HG03108 (cell line): ENCODE results near the gene TSPAN33.
A peak's percentile ranks its signal among the peaks of the same experiment; 100 is the strongest.
"Not testable (repeated sequence)": the region's sequence is repeated elsewhere in the genome, so short reads cannot be mapped to it uniquely, and the experiment has no call there.

Experiments
- ATAC-seq: cut with Tn5 transposase; IDR thresholded peaks from one replicate; pipeline ENCODE4 v1.9.1; 2021; ENCODE audit warnings: moderate library complexity; ENCODE audit not compliant: unreplicated experiment

TSPAN33 gene

DNA sequence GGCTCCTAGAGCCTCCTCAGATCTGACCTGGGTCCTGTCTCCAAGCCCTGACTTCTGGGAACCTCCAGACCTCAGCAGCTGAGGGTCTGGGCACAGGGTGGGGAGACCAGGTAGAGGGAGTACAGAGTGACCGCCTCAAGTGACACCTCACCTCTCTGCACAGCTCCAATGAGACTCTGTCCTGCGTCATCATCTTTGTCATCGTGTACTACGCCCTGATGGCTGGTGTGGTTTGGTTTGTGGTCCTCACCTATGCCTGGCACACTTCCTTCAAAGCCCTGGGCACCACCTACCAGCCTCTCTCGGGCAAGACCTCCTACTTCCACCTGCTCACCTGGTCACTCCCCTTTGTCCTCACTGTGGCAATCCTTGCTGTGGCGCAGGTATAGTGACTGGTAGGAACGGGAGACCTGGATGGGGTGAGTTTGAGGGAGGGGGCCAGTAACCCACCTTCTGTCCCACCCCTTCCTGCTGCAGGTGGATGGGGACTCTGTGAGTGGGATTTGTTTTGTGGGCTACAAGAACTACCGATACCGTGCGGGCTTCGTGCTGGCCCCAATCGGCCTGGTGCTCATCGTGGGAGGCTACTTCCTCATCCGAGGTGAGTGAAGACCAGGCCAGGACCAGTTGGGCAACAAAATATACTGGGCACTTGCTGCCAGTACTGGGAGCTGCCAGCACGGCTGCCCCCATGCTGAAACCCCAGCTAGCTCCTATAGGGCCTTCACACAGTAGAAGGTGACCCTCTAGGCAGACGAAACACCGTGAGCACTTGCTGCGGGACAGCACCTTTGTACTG is 61.7 kb downstream of the TSPAN33 start:
- no peak for ATAC-seq

DNA sequence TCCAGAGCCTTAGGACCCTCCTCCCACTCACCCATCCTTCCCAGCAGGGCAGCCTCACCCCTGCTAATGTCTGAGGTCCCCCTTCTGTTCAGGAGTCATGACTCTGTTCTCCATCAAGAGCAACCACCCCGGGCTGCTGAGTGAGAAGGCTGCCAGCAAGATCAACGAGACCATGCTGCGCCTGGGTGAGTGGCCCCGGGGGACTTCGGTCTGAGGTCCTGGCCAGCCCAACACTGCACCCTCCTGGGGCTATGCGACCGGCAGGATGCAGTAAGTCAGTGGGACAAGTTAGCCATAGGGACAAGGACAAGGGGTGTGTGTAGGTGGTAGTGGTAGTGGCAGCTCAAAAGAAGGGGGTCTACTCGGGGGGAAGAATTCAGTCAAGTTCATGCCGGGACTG is 64.2 kb downstream of the TSPAN33 start:
- ATAC-seq: no peak

DNA sequence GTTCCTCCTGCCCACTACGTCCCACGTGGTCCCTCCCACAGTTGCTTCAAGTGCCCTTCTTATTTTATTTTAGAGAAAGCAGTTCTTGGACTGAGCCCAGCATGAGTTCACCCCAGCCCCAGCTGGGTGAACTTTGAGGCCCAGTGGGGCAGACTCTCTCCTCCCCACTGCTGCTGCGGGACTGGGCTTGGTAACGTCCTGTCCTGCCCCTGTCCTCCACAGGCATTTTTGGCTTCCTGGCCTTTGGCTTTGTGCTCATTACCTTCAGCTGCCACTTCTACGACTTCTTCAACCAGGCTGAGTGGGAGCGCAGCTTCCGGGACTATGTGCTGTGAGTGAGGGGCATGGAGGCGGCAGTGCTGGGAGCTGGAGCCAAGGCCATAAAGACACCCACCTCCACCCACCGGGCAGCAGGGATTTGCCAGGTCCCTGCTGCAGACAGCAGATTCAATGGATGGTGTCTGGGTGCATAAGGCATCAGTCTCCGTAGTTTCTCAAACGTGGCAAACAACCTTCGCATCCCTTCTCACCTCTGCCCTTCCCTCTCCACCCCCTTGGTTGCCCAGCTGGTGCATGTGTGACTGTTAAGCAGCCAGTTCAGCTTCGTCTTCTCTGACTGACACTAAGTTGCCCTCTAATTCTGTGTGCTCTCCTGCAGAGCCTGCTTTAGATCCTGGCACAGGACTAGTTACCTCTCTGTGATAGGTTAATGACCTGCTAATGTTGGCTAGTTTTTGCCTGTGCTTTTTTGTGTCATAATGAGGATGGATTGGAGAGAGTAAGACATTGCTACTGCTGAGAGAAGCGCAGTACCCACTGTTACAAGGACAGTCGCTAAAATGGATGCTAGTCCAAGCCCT is 64.8 kb downstream of the TSPAN33 start:
- ATAC-seq: no peak

DNA sequence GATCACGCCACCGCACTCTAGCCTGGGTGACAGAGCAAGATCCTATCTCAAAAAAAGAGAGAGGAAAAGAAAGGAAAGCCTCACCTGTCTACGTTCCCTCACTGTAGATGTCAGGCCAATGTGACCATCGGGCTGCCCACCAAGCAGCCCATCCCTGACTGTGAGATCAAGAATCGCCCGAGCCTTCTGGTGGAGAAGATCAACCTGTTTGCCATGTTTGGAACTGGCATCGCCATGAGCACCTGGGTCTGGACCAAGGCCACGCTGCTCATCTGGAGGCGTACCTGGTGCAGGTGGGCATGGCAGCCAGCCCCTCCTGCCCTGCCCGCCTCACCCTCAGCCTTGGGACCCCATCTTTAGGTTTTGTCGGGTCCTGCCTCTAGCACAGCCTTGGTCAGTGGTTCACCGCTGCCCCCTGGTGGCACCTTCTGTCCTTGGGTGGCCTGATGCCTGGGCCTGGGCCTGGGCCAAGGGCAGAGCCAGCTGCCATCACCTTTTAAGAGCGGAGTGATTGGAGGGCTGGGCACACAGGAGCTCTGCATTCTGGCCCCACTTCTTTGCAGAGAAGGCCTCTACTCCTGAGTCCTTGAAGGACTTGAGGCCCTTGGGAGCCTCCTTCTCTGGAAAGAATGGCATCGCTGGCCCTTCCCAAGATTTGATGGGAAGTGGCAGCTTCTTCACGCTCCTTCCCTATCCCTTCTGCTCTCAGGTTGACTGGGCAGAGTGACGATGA is 65.9 kb downstream of the TSPAN33 start:
- peak; percentile 56 for ATAC-seq

DNA sequence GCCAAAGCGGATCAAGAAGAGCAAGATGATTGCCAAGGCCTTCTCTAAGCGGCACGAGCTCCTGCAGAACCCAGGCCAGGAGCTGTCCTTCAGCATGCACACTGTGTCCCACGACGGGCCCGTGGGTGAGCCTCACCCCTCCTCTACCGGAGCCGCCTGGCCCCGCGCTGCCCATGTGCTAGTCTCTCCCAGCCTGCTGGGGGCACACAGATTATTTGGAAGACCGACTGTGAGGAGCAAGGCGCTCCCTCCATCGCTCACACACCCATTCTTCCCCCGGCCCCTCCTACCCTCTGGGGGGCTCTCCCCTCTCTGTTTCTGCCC is 66.4 kb downstream of the TSPAN33 start:
- no peak for ATAC-seq

DNA sequence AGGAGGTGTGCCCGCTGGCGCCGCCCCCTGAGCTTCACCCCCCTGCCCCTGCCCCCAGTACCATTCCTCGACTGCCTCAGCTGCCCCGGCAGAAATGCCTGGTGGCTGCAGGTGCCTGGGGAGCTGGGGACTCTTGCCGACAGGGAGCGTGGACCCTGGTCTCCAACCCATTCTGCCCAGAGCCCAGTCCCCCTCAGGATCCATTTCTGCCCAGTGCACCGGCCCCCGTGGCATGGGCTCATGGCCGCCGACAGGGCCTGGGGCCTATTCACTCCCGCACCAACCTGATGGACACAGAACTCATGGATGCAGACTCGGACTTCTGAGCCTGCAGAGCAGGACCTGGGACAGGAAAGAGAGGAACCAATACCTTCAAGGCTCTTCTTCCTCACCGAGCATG is 67.6 kb downstream of the TSPAN33 start:
- ATAC-seq: no peak

DNA sequence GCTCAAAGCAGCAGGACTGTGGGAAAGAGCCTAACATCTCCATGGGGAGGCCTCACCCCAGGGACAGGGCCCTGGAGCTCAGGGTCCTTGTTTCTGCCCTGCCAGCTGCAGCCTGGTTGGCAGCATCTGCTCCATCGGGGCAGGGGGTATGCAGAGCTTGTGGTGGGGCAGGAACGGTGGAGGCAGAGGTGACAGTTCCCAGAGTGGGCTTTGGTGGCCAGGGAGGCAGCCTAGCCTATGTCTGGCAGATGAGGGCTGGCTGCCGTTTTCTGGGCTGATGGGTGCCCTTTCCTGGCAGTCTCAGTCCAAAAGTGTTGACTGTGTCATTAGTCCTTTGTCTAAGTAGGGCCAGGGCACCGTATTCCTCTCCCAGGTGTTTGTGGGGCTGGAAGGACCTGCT is 68.1 kb downstream of the TSPAN33 start:
- ATAC-seq: no peak

DNA sequence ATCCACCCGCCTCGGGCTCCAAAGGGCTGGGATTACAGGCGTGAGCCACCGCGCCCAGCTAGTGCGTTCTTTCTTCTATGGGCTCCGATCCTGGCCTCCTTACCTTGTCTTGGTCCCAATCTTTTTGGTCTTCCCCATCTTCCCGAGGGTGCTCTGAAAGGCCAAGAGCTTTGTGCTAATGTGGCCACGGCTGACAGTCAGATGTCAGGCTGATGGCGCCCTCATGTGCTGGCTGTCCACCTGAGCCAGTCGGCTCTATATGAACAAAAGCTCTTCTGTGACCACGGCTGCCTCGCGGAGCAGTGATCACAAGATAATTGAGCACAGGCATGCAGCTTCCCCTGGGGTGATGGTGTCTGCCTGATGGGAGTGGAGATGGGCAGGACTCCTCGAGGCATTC is 69.3 kb downstream of the TSPAN33 start:
- ATAC-seq: no peak

DNA sequence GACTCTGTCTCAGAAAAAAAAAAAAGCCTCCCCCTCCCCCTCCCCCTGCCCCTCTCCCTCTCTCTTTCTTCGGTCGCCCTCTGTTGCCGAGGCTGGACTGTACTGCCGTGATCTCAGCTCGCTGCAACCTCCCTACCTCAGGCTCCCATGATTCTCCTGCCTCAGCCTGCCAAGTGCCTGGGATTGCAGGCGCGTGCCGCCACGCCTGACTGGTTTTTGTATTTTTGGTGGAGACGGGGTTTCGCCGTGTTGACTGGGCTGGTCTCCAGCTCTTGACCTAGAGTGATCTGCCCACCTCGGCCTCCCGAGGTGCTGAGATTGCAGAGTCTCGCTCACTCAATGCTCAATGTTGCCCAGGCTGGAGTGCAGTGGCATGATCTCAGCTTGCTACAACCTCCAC is 71.2 kb downstream of the TSPAN33 start:
- not testable (repeated sequence) for ATAC-seq

DNA sequence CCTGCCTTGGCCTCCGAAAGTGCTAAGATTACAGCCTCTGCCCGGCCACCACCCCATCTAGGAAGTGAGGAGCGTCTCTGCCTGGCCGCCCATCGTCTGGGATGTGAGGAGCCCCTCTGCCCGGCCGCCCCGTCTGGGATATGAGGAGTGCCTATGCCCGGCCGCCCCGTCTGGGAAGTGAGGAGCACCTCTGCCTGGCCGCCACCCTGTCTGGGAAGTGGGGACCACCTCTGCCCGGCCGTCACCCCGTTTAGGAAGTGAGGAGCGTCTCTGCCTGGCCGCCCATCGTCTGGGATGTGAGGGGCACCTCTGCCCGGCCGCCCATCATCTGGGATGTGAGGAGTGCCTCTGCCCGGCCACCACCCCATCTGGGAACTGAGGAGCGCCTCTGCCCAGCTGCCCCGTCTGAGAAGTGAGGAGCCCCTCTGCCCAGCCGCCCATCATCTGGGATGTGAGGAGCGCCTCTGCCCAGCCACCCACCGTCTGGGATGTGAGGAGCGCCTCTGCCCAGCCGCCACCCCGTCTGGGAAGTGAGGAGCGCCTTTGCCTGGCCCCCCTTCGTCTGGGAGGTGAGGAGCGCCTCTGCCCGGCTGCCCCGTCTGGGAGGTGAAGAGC is 71.7 kb downstream of the TSPAN33 start:
- not testable (repeated sequence) for ATAC-seq

DNA sequence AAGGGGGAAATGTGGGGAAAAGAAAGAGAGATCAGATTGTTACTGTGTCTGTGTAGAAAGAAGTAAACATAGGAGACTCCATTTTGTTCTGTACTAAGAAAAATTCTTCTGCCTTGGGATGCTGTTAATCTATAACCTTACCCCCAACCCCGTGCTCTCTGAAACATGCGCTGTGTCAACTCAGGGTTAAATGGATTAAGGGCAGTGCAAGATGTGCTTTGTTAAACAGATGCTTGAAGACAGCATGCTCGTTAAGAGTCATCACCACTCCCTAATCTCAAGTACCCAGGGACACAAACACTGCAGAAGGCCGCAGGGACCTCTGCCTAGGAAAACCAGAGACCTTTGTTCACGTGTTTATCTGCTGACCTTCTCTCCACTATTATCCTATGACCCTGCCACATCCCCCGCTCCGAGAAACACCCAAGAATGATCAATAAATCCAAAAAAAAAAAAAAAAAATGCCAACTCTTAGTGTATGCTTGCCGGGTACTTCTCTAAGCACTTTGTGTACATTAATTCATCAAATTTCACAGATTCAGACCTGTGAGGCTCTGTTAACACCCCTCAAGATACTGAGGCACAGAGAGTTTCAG is 72.4 kb downstream of the TSPAN33 start:
- ATAC-seq: not testable (repeated sequence)

DNA sequence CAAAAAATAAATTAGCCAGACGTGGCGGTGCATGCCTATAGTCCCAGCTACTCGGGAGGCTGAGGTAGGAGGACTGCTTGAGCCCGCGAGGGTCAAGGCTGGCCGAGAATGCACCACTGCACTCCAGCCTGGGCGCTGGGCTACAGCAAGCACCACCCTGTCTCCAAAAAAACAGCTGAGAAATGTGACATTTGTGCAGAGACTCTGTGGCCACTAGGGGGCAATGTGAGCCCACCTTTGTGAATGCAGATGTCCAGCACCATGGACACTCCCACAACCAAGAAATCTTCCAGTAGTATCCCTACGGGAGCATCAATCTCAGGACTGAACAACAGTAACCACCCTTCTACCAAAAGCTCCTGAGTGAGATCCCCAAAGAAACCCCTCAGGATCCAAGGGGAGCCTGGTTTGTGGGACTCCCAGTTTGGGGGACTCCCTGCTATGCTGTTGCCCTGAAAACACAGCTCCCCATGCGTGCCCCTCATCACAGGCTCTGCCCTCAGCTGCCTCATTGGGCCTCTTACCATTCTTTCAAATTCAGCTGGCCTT is 74.1 kb downstream of the TSPAN33 start:
- ATAC-seq: peak; percentile 56

DNA sequence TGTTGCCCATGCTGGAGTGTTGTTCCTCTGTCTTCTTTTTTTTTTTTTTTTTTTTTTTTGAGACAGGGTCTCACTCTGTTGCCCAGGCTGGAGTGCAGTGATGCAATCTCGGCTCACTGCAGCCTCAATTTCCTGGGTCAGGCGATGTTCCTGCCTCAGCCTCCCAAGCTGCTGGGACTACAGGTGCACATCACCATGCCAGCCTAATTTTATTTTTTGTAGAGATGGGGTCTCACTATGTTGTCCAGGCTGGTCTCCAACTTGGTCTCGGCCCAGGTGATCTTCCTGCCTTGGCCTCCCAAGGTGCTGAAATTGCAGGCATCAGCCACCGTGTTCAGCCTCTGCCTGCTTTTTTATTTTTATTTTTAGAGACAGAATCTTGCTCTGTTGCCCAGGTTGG is 74.7 kb downstream of the TSPAN33 start:
- ATAC-seq: not testable (repeated sequence)
